DMS 273 (cell line): ENCODE results near the gene RRAD.
"Not testable (repeated sequence)": the region's sequence is repeated elsewhere in the genome, so short reads cannot be mapped to it uniquely, and the experiment has no call there.

Experiments used
- DNase-seq: peaks from one replicate; lab custom pipeline; 2025; ENCODE audit not compliant: unreplicated experiment; lab: John Stamatoyannopoulos, UW

Gene RRAD

DNA sequence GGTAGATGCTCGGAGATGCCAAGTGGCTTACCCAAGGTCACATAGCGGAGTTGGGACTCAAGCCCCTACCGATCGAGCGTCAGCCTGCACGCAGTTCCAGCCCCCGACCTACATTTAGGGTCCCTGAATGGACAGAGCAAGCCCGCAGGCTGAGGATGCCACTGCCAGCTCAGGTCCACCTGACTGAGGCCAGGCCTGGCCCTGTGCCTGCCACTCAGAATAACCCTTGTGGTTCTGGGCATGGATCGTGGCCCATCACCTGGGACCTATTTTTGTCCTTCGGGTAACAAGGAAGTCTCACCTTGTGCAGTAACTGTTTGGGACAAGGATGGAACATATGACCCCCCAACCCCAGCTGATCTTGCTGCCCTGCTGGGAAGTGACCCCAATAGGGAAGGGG lies 23.7 kb downstream of the RRAD start:
- DNase-seq = no peak

DNA sequence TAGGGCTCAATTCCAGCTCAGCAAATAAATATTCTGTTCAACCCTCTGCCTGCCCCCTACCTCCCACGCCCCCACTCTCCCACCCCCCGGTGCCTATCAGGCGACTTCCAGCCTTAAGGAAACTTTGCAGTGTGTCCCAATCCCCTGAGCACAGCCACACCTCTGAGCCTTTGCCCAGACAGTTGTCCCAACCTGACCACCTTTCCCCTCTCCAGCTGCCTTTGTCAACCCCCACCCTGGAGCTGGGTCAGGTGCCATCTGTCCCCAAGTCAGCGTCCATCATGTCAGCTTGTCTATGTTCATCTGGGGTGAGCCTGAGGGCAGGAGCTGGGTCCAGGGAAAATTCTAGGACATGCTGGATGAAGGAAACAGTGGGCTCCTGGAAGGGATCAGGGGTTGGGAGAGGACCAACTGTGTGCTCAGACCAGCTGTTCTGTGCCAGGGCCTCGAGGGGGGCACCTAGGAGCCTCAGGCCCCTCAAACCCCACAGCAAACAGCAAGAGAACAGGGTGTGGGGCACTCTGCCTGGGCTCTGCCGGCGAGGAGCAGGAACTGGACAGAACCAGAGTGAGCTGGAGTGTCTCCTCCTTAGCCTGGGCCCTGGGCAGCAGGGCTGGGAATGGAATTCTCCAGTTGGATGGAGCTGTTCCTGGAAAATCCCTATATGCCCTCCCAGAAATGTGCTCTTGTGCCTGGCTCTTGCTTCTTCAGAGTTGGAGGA lies 24.5 kb downstream of the RRAD start:
- peak; percentile 61 for DNase-seq

DNA sequence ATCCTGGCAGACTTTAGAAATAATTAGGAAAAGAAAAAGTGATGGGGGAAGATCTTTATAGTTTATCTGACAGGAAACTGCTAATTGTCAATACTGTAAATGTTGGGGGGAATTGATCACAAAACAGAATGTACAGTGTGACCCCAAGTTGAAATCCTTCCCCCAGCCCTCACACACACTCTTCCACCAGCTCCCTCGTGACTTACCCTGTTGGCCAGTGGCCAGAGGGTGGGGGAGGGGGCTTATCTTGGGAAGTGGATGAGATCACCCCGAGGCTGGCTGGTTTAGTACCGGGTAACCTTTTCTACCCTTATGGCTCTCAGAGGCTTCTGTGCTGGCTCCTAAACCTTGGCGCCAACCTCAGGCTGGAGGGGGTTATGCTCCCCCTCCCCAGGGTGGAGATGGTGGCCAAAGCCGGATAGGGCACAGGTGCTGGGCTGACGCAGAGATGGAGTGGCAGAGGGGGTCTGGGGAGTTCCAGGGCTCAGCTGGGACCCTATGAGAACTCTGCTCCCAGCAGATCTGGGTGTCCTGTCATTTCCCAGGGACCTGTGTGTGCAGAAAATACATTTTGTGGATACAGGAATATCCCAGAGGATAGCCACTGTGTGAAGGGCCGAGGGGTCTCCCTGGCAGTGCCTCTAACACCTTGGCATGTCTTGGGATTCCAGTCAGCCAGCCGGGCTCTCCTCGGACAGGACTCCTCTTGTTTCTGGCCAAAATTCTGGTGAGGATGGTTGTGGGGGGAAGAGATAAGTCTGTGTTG lies 25.2 kb downstream of the RRAD start:
- peak; percentile 96 for DNase-seq

DNA sequence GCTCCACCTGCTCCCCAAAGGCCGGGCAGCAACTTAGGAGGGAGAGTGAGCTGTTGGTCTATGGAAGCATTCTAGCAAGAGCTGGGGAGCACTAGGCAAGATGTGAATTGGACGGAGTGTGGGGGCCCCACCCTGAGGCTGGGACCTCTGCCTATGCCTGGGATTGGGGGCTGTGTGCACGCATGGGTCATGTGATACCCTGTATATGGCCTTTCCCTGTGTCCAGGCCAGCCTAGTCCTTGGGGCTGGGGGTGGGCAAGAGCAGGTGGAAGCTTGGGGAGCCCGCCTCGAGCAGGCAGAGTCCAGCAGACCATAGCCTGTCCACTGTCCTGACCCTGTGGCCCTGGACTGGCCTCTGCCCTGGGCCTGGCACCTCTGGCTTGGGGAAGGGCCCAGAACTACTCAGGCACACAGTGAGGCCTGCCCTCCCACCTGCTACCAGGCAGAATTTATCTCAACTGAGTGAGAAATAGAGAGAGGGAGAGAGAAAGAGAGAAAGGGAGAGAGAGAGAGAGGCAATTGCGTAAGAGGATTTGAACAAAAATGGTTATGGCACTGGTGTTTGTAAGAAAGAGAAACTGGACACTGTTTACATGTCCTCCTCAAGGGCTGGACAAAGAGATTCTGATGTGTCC lies 25.9 kb downstream of the RRAD start:
- peak; percentile 48 for DNase-seq

DNA sequence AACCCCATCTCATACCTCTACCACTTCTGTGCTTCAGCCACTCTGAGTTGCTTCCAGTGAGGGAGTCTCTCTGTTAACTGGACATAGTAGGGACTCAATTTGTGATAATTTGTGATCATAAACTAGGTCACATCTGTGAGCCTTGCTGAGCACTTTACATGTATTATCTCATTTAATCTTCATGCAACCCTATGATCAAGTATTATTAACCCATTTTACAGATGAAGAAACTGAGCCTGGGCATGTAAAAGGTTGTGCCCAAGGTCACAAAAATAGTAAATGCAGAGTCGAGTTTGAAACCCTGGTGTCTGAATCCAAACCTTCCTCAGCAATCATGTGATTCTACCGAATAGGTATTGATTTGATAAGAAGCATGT lies 26.4 kb downstream of the RRAD start:
- DNase-seq = no peak

DNA sequence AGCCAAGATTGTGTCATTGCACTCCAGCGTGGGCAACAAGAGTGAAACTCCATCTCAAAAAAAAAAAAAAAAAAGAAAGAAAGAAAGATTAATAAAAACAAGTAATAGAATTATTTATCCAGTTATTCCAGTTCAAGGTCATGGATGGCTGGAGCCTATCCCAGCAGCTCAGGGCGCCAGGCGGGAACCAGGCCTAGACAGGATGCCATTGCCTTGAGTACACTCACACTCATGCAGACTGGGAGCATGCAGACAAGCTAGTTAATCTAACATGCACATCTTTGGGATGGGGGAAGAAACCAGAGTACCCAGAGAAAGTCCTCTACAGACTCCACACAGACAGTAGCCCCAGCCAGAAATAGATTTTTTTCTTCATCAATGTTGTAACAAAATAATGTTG lies 27.1 kb downstream of the RRAD start:
- DNase-seq = peak; percentile 29

DNA sequence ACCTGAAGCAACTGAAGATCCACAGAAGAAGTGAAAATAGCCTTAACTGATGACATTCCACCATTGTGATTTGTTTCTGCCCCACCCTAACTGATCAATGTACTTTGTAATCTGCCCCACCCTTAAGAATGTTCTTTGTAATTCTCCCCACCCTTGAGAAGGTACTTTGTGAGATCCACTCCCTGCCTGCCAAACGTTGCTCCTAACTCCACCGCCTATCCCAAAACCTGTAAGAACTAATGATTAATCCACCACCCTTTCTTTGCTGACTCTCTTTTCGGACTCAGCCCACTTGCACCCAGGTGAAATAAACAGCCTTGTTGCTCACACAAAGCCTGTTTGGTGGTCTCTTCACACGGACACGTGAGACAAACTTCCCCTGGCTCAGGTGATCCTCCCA lies 28.7 kb downstream of the RRAD start:
- not testable (repeated sequence) for DNase-seq

DNA sequence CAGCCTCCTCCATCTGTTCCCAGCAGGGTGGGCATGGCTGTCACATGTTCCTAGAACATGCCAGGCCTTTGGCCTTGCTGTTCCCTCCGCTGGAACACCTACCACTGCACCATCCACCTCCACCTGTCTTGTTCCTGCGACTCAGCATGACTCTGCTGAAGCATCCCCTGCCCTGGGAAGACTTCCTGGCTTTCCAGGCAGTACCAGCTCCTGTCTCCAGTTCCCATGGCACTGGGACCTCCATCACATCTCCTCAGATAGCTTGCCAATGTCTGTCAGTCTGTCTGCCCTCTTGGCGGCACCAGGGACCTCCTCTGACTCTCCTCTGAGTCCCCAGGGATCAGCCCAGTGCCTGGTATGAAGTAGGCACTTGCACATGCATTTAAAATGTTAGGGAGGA lies 29.3 kb downstream of the RRAD start:
- no peak for DNase-seq

DNA sequence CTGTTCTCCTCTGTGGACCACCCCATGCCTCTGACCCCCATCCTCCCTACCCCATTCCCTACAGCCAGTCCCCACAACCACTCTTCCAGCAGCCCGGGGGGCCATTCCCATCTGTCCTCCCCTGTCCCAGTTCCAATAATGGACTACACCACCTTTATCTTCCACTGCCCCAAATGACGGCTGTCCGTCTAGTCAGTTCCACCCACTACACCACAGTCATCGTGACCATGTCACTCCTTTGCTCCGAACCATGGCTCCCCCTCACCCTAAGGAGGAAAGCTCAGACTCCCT lies 29.7 kb downstream of the RRAD start:
- no peak for DNase-seq

DNA sequence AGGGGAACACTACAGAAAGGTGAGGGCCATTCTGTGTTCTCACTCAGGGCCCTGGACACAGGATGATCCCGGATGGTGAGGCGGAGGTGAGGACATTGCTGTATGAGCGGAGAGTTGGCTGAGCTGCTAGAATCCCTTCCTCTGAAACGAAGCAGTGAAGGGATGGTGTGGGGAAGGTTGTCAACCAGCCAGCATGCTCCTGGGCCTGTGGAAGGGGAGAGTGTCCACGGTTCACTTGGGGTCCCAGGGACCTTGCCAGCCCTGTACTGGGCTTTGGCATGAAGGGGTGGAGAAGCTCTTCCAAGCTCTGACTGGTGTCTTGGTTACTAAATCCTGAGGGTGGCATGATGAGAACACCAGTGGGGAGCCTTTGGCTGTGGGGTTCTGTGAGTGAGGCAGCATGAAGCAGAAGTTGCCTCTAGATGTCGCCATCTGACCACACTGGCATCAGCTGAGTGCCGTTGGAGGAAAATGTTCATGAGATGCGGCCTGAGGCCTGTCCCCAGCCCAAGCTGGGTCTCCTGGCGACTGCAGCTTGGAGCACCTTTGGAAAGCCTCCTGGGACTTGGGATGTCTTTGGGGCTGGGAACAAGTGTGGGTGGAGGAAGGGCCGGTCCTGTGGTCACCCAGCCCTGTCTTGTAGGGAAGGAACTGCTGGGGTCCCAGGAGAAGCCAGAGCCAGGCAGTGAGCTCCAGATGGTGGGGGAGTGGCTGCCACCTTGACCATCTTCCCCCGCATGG lies 30.2 kb downstream of the RRAD start:
- DNase-seq = peak; percentile 88

DNA sequence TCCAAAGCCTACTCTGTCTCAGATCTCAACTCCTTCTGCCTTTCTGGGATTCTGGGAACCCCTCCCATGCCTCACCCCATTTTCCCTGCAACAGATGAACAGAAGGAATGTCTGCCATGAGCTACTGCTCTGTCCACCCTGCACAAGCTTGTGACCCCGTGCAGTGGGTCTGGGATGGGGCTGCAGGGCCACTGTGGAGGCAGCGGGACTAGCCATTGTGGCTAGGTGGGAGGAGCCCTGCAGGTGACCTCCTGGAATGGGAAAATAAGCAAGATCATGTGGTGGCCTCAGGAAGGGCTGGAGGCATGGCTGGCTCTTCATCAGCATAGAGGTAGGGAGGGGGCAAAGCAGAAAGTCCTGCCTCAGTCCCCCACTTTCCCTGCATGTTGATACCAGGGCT lies 31.3 kb downstream of the RRAD start:
- no peak for DNase-seq

DNA sequence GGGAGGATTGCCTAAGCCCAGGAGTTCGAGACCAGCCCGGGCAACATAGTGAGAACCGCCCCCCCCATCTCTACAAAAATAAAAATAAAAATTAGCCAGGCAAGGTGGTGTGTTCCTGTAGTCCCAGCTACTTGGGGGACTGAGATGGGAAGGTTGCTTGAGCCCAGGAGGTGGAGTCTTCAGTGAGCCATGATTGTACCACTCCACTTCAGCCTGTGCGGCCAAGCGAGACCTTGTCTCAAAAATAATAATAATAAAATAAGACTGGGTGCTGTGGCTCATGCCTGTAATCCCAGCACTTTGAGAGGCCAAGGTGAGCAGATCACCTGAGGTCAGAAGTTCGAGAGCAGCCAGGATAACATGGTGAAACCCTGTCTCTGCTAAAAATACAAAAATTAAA lies 33.5 kb downstream of the RRAD start:
- no peak for DNase-seq

DNA sequence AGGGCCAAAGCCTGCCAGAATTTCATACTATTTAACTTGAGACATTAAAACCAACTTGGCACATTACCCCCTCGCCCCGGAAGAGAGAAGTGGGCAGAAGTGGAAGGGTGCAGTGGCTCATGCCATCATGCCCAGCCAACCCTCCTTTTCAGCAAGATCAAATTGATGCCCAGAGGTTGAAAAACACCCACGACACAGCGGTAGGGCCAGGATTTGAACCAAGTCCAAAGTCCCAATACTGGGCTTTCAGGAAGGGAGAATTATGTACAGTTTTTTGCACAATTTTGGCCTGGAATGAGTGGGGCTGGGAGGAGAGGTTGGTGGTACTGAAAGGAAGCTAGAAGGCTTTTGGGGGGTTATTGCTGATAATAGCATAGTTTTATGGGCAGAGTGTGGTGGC lies 34.0 kb downstream of the RRAD start:
- DNase-seq = no peak

DNA sequence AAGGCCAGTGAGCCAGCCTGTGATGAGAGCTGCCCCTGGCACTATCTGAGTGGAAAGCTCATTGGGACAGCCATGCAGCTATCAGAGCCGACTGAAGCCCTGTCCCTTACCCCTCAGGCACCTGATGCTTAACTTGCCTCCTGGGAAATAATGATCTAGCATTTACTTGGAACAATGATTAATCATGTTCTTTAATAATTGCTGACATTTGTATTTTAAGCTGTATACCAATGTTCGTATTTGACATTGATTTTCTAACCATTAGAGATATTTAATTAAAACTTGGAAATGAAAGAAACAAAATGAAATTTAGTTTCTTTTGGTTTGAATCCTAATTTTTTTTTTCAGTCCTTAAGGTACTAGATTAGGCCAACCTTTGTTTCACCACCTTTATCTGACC lies 34.5 kb downstream of the RRAD start:
- DNase-seq = no peak

DNA sequence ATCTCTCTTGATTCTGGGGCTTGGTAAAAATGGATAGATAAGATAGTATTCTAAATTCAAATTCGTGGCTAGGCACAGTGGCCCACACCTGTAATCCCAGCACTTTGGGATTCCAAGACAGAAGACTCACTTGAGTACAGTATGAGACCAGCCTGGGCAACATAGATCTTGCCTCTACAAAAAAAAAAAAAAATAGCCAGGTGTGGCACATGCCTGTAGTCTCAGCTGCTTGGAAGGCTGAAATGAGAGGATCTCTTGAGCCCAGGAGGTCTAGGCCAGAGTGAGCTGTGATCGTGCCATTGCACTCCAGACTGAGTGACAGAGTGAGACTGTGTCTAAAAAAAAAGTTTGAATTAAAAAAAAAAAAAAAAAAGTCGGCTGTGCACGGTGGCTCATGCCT lies 35.7 kb downstream of the RRAD start:
- no peak for DNase-seq

DNA sequence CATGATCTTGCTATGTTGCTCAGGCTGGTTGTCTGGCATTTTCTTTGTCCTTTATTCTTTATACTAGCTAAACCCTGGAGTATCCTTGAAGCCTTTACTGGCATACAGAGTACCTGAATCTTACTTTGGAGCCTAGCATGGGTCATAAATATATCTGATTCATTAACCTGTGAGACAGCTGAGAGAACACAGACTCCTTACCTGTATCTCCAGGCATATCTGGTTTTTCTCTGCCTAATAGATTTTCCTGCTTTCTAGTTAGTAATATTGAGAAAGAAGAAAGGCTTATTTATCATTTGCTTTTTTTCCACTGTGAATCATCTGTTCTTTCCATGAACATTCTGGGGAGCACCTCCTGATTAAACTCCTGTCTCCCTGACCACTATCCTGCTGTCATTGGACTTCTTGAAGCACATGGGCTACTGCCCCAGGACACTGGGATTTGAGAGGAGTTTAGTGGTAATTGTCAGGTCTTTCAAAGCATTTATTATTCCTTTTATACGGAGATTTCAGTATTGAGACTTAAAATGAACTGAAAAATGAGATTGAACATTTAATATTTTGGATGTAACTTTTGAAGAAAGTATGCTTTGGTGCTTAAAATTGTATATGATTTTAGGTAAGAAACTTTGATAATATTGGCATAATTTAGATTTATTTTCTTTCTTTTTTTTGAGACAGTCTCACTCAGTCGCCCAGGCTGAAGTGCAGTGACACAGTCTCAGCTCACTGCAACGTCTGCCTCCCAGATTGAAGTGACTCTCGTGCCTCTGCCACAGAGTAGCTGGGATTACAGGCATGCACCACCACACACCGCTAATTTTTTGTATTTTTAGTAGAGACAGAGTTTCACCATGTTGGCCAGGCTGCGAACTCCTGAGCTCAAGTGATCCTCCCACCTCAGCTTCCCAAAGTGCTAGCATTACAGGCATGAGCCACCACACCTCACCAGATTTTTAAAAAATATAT lies 36.4 kb downstream of the RRAD start:
- no peak for DNase-seq

DNA sequence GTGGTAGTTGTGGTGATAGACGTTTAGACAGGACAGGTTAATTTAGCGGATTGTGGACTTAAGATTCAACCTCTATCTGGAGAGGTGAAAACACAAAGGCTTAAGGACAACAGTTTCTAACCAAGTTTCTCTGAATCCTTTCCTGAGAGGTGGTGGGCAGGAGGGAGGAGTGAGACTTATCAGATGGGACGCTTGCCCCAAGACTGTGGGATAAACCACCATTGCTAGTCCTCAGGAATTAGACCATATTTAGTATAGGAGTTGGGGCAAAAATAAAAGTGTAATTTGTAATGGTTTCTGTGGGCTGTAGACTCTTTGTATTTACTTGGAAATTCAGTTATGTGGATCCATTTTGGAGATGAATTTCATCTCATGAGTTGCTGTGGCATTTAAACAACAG lies 38.4 kb downstream of the RRAD start:
- no peak for DNase-seq

DNA sequence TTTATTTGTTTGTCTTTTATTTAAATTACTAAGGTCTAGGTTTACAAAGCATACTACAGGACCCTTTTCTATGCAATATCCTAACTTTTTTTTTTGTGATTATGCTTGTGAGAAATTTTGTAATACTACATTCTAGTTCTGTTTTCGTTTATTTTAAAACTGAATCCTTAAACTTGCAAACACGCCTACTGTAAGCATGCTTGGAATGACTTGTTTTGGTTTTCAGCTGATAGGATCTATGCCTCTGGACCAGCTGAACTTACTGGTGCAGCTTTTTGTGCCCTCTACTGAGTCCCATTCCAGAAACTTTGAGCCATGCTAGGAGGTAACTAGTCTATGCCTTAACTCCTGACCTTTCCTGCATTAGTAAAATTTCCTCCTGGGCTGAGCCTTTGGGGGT lies 39.0 kb downstream of the RRAD start:
- DNase-seq = no peak

DNA sequence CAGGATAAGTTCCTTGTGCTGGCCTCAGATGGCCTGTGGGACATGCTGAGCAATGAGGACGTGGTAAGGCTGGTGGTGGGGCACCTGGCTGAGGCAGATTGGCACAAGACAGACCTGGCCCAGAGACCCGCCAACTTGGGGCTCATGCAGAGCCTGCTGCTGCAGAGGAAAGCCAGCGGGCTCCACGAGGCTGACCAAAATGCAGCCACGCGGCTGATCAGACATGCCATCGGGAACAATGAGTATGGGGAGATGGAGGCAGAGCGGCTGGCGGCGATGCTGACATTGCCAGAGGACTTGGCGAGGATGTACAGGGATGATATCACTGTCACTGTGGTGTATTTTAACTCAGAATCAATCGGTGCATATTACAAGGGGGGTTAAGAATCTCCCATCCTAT lies 39.8 kb downstream of the RRAD start:
- no peak for DNase-seq

DNA sequence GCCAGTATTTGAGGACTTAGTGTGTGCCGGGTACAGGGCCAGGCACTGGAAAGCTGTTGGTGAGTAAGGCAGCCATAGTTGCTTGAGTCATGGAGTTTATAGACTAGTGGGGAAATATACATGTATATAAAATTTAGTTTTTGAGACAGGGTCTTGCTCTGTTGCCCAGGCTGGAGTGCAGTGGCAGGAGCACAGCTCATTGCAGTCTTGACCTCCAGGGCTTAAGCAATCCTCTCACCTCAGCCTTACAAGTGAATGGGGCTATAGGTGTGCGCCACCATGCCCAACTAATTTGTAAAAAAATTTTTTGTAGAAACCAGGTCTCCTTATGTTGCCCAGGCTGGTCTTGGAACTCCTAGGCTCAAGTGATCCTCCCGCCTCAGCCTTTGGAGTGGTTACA lies 42.6 kb downstream of the RRAD start:
- no peak for DNase-seq
